ENCODE results near the gene GRAP2. TPM values are rescaled to one million over a fixed set of nuclear protein-coding genes. Genes with fewer than 3 reads are reported as not detected.

Gene GRAP2
- total and polyA plus RNA-seq, 2 of the 8 experiments (the other 6 are each of a cell fraction or from before 2014, with no cell fraction given): 0.08 TPM; not detected in 1

GRCh38 chr22:39933741-39934140, 32.9 kb downstream of the GRAP2 start:
- CTCF ChIA-PET (ENCODE audit: partially characterized antibody): interaction anchor here (0.8 to 4.1 kb wide), 24 partner anchors 9 to 399 kb away, joined by 3 to 110 read pairs (median 5); partner anchors contain the start of gene FAM83F
- no peak overlapping the region for H3K56ac ChIP-seq (replicated peaks; ENCODE audit: insufficient read length, low read depth, low read length)
- H2BK20ac ChIP-seq (ENCODE audit: low read length): no peak overlapping the region
- DNase-seq (ENCODE audit: low read depth in 1 of 2, low spot score in 2 of 2) (no peak), FAIRE-seq (no peak)
- H3K27ac ChIP-seq (ENCODE audit: low read depth, low read length): no peak overlapping the region
- no peaks in the 10 kb centered on the region for H3K36me3 ChIP-seq (ENCODE audit: control insufficient read depth in 2 of 4, insufficient read depth in 4 of 4, low read length in 3 of 4)
- H3K14ac ChIP-seq (ENCODE audit: insufficient read length): no peak overlapping the region
- peaks cover 0 to 11% (median 4%) of the 10 kb centered on the region in 4 experiments; a peak in 6 of 7 replicates for H3K4me1 ChIP-seq (replicated peaks in 1 of 4; ENCODE audit: control insufficient read depth in 3 of 4, insufficient read depth in 4 of 4, low read length in 3 of 4)
- H2AK5ac ChIP-seq (ENCODE audit: low read depth, low read length): no peak overlapping the region
- no peak overlapping the region for H3K4me3 ChIP-seq (ENCODE audit: extremely low read depth in 1 of 4, insufficient read depth in 2 of 4, low read depth in 3 of 4, low read length in 4 of 4)
- H3K9me3 ChIP-seq (ENCODE audit: insufficient read depth in 2 of 2, low read depth in 1 of 2, low read length in 1 of 2): no peaks in the 10 kb centered on the region
- POLR2A ChIA-PET (ENCODE audit: partially characterized antibody): interaction anchor here (0.9 to 2.0 kb wide), 6 partner anchors 9 to 110 kb away, joined by 3 to 11 read pairs (median 4); no protein-coding TSS in a partner anchor
- no peak overlapping the region for H2BK120ac ChIP-seq (replicated peaks; ENCODE audit: low read depth, low read length)
- no peaks in the 10 kb centered on the region for H4K20me1 ChIP-seq (replicated peaks in 1 of 2; ENCODE audit: control insufficient read depth in 1 of 2, insufficient read depth in 2 of 2, low read length in 2 of 2)
- H4K91ac ChIP-seq (replicated peaks; ENCODE audit: insufficient read length, low read length): no peak overlapping the region
- H3K23ac ChIP-seq (ENCODE audit: insufficient read length): no peak overlapping the region
- H4K8ac ChIP-seq (ENCODE audit: extremely low read depth, insufficient read depth, low read length): no peak overlapping the region
- 90% methylated on average over 6 of the region's 8 CpGs; no CpG with 5 or more reads in 1 of the 2 experiments for WGBS, 2 experiments (ENCODE audit: extremely low coverage in 1 of 2, insufficient coverage in 1 of 2, insufficient read length in 1 of 2, insufficient replicate concordance in 2 of 2, low coverage in 1 of 2, low lambda C conversion rate in 2 of 2, missing lambda C conversion rate in 1 of 2)
- H3K4ac ChIP-seq (replicated peaks; ENCODE audit: insufficient read length, low read depth, low read length): no peak overlapping the region
- no peak overlapping the region for H2BK15ac ChIP-seq (ENCODE audit: low read length)
- H3K79me1 ChIP-seq (ENCODE audit: low read depth, low read length): no peaks in the 10 kb centered on the region
- H3K23me2 ChIP-seq (ENCODE audit: low read depth, low read length): no peaks in the 10 kb centered on the region; the same call in 1 of the 2 replicates
- no peak overlapping the region; the same call in 1 of the 2 replicates for H2BK12ac ChIP-seq (ENCODE audit: low read depth, low read length)
- no peak overlapping the region for H4K5ac ChIP-seq (ENCODE audit: insufficient read length, low read depth, low read length)
- no peak overlapping the region for H3K9ac ChIP-seq (replicated peaks in 1 of 4; ENCODE audit: extremely low read depth in 1 of 4, low read depth in 3 of 4, low read length in 3 of 4)
- H2AFZ ChIP-seq (ENCODE audit: low read length): no peak overlapping the region
- H3K18ac ChIP-seq (ENCODE audit: extremely low read depth, low read length): peak overlapping the region; percentile 33; the same call in 1 of the 2 replicates
- H3K79me2 ChIP-seq (ENCODE audit: control insufficient read depth in 1 of 2, insufficient read depth in 2 of 2, low read length in 2 of 2): no peaks in the 10 kb centered on the region
- H2BK5ac ChIP-seq (ENCODE audit: low read depth, low read length): no peak overlapping the region
- H3K27me3 ChIP-seq (replicated peaks in 1 of 4; ENCODE audit: control insufficient read depth in 3 of 4, extremely low read depth in 1 of 4, insufficient read depth in 3 of 4, low read length in 3 of 4): no peaks in the 10 kb centered on the region; a peak in 1 of 7 replicates
- peak overlapping the region in 1 of 2 experiments; percentile 8; a peak in 1 of 4 replicates for H3K4me2 ChIP-seq (ENCODE audit: insufficient read depth in 1 of 2, low read depth in 2 of 2, low read length in 2 of 2)
- TF ChIP-seq SP1 (IDR thresholded peaks at IDR 0.05; ENCODE audit: low read depth, low read length) (no peak), RAD21 (IDR thresholded peaks at IDR 0.05 in 1 of 2, conservative IDR thresholded peaks at IDR 0.05 in 1 of 2; ENCODE audit: low read depth in 2 of 2, low read length in 2 of 2) (no peak), BRCA1 (IDR thresholded peaks at IDR 0.05; ENCODE audit: low read depth, low read length) (no peak), ATF3 (IDR thresholded peaks at IDR 0.05; ENCODE audit: insufficient read depth, low read depth, low read length) (no peak), SUZ12 (IDR thresholded peaks at IDR 0.05; ENCODE audit: low read length) (no peak), CBX5 (IDR thresholded peaks at IDR 0.05; ENCODE audit: low read depth, low read length) (no peak), HDAC2 (IDR thresholded peaks at IDR 0.05; ENCODE audit: borderline replicate concordance in 1 of 2, low read depth in 2 of 2, low read length in 2 of 2) (no peak), EGR1 (IDR thresholded peaks at IDR 0.05; ENCODE audit: borderline replicate concordance, low read depth, low read length) (no peak), CEBPB (IDR thresholded peaks at IDR 0.05; ENCODE audit: low read depth, low read length) (no peak), TBP (IDR thresholded peaks at IDR 0.05; ENCODE audit: low read depth, low read length) (no peak), SRF (IDR thresholded peaks at IDR 0.05; ENCODE audit: low read depth, low read length) (no peak), CTBP2 (IDR thresholded peaks at IDR 0.05; ENCODE audit: borderline replicate concordance, insufficient read depth, insufficient read length, low read length) (no peak), PHF8 (conservative IDR thresholded peaks at IDR 0.05; ENCODE audit: low read depth, low read length) (no peak)

Measured in H1 (cell line).